Putamen (tissue), 1 donor: Measurements from ENCODE around the gene POM121L2.
"Not testable (repeated sequence)": the region's sequence is repeated elsewhere in the genome, so short reads cannot be mapped to it uniquely, and the experiment has no call there.

Experiments
- DNase-seq: peaks from one replicate; pipeline ENCODE4 v3.0.0-alpha.2; 2016; ENCODE audit warnings: low spot score

Gene POM121L2

DNA sequence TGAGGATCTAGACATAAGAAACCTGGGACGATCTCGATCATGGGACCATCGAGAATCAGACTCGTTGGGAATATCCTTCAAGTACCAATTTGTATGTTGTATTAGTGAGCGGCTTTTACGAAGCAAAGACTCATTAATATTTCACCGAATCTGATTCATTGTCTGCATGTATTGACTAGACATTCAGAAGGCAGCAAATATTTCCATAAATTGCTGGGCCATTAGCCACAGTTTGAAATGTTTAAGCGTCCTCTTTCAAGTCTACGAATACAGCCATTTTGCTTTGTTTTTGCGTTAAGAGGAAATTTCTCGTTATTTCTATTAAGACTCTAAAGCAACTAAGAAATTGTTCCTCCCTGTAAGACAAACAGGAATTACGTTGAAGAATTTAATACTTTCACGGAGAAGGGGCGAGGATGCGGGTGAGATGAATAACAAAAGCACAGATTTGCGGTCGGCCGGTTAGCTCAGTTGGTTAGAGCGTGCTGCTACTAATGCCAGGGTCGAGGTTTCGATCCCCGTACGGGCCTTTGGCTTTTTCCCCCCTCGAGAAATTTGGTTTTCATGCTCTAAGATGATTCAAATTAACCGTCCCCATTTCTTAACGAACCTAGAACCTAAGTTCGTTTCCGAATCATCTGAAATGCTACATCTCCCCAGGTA lies 18.5 kb downstream of the POM121L2 start:
- no peak for DNase-seq

DNA sequence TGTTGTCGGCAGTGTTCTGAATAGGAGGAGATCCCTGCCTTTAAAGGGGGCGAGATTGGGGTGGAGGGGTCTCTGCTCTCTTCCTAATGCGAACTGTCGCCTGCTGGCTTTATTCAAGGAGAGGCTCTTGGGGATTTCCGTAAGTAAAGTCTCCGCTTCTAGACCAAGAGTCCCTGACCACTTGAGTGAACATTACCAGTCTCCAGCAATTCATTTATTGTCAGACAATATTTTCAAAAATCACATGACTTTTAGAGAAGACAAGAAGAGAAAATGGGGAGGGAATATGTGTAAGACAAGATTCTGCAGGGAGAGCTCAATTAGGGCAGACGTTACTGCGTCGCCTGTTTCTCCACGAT lies 21.2 kb downstream of the POM121L2 start:
- DNase-seq, result no peak

DNA sequence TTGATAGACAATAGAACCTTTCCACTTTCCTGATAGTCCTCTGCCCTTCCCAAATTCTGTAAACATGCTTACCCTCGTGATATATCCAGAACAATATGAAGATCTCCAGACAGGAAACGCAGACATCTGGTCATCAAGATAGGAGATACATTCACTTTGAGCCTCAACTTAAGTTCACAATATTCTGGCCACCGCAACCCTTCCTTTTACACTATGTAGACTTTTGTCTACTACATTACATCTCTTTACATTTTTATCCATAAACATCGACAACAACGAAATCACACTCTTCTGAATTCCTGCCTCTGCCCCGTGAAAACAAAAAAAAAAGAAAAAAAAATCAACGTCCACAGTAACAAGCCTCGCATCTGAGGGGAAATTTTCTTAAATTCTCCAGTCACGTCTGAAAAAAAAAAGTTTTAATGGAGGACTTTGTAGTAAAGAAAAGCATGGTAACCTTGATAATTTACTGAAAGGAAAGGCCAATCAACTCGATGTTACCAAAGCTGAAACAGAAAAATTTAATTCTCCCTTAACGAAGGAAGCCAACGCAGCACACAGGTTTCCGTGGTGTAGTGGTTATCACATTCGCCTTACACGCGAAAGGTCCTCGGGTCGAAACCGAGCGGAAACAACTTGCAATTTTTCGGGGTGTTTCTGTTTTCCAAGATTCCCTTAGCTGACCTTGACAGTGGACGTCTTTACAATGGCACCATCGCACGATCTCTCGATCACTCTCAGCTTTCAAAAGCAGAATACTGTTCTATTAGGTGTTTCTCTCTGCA lies 21.8 kb downstream of the POM121L2 start:
- no peak for DNase-seq

DNA sequence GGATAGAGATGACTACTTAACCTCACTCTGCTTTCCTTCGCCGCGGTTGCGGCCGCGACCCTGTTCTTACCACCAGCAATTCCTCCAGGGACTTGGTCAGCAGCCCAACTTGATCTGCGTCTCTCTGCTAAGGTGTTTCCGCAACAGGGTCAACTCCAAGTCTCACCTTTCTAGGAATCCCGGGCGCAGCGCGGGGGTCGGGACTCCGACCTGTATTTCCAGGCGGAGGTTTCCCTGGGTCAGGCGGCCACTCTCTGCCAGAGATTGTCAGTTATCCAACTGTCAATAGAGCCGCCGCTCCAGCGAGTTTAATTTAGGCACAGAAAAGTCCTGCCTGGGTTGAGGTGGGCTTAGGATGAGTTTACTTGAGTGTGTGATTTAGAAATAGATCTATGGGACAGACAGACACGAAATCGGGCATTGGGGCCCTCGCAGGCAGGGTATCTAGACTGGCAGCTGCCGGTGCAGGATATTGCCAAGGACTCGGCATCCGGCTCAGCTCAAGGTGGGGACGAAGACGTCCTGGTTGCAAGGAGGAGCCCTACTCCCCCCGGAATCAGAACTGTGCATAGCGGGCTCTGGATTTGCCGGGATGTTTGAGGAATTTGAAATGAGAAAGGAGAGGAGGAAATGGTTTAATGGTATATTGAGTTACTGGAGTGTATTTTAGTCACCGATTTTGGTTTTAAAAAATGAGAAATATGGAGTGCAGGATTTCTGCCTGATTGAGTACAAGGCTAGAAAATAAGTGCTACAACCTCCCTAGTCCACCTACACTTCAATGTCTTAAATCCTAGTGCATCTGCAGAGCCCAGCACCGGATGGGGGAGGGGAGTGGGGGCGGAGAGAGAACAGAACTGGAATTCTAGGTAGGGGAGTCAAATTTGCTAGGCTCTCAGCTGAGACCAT lies 23.7 kb downstream of the POM121L2 start:
- DNase-seq, result no peak

DNA sequence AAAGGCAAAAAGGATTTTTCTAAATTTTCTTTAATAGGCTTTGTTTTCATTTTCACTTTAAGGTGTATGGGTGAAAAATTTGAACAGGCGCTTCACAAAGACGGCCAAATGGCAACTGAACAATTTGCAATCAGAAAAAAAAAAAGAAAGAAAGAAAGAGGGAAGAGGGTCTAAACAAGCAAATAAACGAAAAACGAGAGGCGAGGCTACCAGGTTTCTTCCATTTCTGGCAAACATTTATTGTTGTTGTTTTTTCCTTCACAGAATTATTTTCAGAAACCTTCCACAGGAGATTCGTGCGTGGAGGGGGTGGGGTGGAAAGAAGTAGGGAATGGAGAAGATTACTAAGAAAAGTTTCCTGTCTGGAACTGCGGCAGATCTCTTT lies 24.3 kb downstream of the POM121L2 start:
- DNase-seq, result no peak

DNA sequence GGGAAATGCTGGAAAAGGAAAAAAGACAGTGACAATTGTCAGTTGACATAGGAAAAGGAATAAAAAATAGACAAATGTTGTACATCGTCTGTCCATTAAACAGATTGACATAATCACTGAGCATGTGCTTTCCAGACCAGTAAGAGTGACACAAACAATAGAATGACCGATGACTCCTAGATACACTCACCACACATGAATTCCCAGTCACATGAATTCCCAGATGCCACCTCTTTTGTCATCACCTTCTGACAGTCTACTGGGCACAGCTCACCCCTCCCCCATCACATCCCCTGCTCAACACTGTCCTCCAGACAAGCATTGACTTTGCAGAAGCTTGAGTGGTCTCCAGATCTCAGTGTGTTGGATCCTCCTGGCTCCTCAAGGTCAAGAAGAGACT lies 25.9 kb downstream of the POM121L2 start:
- no peak for DNase-seq

DNA sequence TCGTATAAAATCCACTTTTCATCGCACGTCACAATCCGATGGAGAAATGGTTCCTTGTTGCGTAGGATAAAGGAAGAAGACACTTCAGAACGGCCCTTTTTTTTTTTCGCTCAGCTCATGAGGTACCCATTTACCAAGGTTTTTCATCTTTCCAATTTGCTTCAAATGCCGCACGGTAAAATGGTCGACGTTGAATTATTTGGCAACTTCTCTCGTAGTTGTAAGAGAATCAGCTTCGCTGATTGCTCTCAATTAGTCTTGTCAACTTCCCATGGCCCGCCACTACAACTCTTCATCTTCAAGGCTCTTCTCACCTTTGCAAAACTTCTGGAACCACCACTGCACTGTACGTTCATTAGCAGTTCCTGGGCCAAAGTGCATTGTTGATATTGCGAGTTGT lies 28.8 kb downstream of the POM121L2 start:
- no peak for DNase-seq

DNA sequence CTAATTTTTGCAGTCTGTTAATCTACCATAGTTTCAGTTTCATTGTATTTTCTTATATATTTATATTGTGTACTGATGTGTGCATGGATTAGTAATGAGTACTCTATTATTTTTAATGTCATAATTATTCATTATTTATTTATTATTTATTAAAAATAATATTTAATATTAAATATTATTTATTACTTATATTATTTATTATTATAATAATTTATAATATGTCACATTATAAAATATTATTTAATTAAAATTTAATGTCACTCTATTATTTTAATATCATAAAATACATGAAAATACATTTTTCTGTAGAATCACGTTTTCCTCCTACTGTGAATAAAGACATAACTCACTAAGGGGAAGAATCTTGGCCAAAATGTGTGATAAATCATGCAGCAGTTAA lies 30.5 kb downstream of the POM121L2 start:
- no peak for DNase-seq

DNA sequence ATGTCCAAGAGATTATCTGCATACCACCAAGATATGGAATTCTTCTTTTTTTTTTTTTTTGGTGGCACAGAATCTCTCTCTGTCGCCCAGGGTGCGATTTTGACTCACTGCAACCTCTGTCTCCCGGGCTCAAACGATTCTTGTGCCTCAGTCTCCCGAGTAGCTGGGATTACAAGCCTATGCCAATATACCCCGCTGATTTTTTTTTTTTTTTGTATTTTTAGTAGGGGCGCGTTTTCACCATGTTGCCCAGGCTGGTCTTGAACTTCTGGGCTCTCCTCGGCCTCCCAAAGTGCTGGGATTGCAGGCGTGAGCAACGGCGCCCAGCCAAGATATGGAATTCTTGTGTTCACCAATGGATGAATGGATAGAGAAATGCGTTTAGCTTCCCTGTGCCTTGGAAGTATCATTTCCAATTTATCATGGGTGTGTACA lies 31.0 kb downstream of the POM121L2 start:
- DNase-seq, result no peak

DNA sequence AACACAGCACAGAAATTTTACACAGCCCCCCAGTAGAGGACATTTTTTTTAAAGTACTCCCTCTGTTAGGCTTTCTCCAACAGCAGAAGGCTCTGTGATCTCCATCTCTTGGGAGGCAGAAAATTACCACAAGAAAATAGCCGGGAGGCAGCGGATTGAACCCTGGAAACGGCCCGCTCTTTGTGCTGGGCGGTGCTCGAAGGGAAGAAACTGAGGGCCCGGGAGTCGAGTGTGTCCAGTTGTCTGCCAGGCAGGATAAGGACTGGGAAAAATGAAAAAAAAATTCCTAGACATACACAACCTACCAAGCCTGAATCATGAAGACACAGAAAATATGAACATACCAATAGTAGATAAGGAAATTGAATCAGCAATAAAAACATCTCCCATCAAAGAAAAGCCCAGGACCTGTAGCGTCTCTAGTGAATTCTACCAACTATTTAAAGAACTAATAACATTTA lies 31.5 kb downstream of the POM121L2 start:
- no peak for DNase-seq

DNA sequence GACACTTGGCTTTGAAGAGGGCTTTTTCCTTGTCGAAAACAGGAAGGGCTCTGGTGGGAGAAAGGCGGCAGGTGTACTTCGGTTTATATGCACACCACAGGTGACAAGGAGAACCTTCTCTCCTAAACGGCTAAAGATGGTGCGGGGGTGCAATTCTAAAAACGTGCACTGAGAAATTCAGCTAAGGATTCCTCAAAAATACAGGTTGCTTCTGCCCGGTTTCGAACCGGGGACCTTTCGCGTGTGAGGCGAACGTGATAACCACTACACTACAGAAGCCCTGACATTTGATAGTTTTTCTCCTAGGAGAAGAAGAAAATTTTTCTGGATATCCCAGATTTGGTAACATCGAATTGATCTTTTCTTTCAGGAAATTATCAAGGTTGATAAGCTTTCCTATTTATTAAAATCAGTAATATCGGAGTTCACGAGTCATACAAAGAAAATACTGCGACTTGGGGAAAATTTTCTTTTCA lies 32.0 kb downstream of the POM121L2 start:
- DNase-seq, result no peak

DNA sequence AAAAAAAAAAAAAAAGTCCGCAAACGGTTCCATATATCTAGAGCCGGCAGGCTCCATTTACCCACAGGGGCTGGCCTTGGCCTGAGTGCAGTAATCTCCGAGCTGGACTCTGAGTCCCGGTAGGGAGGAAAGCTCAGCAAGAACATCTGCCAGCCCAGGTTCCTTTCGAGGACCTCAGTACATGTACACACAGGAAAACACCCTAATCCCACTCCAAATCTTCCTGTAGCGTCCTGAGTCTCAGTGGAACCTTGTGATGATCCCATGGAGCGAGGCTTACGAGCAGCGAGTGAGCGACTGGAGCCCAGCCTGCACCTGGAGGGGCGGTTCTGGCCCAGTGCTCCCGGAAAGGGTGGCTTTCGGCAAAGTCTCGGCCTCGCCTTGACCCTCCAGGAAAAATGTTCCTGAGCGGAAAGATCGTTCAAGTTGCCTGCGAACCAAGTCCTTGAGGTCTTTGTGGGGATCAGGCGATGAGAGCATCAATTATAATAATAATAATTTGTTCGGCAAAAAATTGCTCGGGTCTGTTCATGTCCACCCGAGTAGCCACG lies 32.5 kb downstream of the POM121L2 start:
- DNase-seq, result no peak

DNA sequence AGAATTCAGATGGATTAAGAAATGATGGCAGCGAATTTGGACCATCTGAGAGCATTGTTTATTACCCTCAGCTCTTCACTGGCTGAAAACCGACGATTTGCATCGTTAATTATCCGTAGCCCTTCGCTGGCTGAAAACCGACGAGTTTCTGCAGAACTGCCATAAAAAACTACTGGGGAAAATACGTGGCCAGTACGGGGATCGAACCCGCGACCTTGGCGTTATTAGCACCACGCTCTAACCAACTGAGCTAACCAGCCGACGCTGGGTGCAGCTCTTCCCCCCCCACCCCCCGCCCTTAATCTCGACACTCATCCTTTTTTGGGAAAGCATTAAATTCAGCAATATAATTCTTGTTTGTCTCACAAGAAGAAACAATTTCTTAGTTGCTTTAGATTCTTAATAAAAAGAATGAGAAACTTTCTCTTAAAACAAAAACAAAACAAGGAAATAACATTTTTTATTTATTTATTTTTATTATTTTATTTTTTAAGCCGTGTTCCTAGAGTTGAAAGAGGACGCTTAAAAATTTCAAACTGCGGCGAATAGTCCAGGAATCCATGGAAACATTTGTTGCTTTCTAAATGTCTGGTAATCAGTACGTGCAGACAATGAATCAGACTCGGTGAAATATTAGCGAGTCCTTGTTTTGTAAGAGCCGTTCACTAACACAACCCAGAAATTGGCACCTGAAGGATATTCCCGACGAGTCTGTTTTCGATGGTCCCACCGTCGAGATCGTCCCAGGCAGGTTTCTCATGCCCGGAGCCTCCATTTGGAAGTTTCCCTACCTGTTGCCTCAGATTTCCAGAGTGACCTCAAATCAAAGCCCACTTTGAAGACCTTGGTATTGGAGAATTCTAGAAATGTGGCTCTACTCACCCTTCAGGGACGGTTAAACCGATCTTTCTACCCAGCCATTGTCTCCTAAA lies 36.8 kb downstream of the POM121L2 start:
- no peak for DNase-seq

DNA sequence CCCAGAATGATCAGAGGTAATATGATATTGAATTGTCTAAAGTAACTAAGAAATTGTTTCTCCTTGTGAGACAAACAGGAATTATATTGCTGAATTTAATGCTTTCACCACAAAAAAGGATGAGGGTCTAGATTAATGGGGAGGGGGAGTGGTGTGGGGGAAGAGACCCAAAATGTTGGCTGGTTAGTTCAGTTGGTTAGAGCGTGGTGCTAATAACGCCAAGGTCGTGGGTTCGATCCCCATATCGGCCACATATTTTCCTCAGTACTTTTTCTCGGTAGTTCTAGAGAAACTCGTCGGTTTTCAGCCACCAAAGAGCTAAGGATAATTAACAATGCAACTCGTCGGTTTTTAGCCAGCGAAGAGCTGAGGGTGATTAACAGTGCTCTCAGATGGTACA lies 38.3 kb downstream of the POM121L2 start:
- no peak for DNase-seq

DNA sequence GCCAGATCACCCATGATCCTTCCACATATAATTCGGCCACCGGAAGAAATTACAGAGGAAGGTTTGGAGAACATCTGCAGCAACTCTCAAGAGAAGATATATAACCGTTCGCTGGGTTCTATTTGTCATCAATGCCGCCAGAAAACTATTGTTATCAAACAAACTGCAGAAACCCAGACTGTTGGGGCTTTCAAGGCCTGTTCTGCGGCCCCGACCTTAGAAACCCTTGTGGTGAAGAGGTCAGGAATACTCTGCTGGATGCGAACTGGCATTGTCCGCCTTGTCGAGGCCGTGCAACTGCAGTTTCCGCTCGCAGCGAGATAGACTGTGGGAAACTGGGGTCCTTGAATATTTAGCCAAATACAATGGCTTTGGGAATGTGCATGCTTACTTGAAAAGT lies 43.3 kb downstream of the POM121L2 start:
- DNase-seq, result no peak

DNA sequence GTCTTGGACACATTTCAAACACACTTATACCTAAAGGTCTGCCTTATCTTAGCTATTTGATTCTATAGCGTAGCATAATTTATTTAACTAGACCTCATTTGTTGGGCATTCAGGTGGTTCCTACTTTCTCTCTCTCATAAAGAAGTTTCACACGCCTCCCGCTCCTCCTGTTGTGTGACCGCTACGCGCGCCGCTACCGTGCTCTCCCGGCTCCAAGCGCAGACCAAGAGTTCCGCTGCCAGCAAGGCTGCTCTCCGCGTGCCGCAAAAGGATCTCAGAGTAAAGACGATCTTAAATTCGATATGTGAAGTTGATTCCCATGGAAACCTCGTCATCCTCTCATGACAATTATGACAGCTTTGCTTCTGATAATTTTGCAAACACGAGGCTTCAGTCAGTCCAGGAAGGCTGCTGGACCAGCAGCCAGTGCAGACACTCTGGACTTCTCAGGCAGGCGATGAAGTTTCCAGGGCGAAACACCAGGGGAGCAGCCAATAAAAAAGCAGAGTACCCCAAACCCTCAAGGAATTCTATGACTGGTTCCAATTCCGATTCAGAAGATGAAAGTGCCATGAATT lies 44.1 kb downstream of the POM121L2 start:
- no peak for DNase-seq

DNA sequence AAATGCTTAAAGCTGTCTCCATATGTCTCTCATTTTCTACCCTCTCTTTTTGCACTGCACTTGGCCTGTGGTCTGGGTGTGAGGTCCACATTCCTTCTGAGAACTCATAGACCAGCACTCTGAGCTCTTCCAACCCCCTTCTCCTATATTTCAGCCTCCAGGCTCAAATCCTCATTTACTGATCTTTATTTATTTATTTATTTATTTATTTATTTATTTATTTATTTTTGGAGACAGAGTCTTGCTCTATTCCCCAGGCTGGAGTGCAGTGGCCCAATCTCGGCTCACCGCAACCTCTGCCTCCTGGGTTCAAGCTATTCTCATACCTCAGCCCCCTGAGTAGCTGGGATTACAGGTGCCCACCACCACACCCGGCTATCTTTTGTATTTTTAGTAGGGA lies 45.1 kb downstream of the POM121L2 start:
- not testable (repeated sequence) for DNase-seq

DNA sequence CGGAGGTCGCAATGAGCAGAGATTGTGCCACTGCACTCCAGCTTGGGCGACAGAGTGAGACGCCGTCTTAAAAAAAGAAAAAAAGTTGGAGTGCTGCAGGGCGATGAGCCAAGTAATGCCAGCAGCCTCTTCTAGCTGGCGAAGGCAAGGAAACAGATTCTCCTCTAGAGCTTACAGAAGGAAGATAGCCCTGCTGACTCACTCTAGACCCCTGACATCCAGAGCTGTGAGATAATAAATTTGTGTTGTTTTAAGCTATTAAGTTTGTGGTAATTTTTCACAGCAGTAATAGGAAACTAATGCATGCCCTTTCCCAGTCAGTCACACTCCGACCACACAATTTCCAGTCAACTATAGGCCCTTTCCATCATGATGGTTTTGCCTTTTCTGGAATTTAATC lies 48.2 kb downstream of the POM121L2 start:
- DNase-seq, result no peak

DNA sequence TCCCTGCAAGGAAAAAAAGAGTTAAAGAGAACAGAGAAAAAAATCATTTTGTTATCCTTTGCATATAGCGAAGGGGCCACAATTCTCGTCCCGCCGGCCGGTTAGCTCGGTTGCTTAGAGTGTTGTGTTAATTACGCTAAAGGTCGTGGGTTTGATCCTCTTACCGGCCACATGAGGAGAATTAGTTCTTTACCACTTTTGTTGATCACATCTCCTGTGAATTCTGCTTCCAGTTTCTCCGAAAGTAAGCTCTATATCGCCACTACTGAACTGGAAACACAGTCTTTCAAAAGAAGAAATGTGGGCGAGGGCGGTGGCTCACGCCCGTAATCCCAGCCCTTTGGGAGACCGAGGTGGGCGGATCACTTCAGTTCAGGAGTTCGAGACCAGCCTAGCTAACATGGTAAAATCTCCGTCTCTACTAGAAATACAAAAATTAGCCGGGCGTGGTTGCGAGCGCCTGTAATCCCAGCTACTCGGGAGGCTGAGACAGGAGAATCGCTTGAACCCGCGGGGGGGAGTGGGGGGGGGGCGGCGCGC lies 51.2 kb downstream of the POM121L2 start:
- no peak for DNase-seq

DNA sequence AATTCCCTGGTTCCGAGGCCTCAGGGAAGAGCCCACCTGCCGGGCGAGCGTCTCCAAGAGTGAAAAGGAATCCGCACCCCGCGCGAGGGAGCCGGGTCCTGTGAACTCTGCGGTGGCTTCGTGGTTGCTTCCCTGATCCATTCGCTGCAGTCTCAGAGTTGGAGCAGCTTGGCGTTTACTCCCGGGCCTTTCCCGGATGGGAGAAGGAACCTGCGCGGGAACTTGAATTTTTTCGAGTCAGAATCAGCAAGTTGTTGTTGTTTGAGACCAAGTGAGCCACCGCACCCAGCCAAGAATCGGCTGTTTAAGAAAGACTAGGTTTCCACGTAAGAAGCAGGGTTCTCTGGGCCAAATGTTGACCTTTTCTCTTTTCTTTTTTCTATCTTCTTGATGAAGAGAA lies 51.7 kb downstream of the POM121L2 start:
- no peak for DNase-seq
